IgD-negative memory B cell (primary cell): Measurements from ENCODE around the gene IMPACT. TPM values are rescaled to one million over a fixed set of nuclear protein-coding genes. Genes with fewer than 3 reads are reported as not detected.

Experiments used
- H3K27ac Mint-ChIP-seq, 3 donors: one replicate each; pipeline ENCODE4 v1.8.0; 2020 to 2022; ENCODE audit warnings: mild to moderate bottlenecking in 3 of 3, mixed read lengths in 3 of 3, moderate library complexity in 1 of 3
- H3K27me3 Mint-ChIP-seq: one replicate; pipeline ENCODE4 v1.8.0; 2021; ENCODE audit warnings: mixed read lengths
- H3K36me3 Mint-ChIP-seq: one replicate; pipeline ENCODE4 v1.8.0; 2020; ENCODE audit warnings: mild to moderate bottlenecking, mixed read lengths
- H3K4me1 Mint-ChIP-seq, 3 donors: one replicate each; pipeline ENCODE4 v1.8.0; 2020 to 2022; ENCODE audit warnings: mixed read lengths in 3 of 3, mild to moderate bottlenecking in 1 of 3
- H3K4me3 Mint-ChIP-seq, 4 donors: one replicate each; pipeline ENCODE4 v1.8.0; 2020 to 2022; ENCODE audit warnings: mild to moderate bottlenecking in 4 of 4, mixed read lengths in 4 of 4, moderate library complexity in 3 of 4
- H3K9me3 Mint-ChIP-seq, 3 donors: one replicate each; pipeline ENCODE4 v1.8.0; 2020 to 2021; ENCODE audit warnings: mixed read lengths in 3 of 3, mild to moderate bottlenecking in 1 of 3
- polyA plus RNA-seq: library from polyadenylated mRNA; unstranded; fragments of 300-500 nt; fragmentation: Illumina TruSeq; gene quantifications from one replicate; pipeline ENCODE4 v1.2.3, GENCODE V29; 2021

Gene IMPACT
- polyA plus RNA-seq: 9.2 TPM

DNA sequence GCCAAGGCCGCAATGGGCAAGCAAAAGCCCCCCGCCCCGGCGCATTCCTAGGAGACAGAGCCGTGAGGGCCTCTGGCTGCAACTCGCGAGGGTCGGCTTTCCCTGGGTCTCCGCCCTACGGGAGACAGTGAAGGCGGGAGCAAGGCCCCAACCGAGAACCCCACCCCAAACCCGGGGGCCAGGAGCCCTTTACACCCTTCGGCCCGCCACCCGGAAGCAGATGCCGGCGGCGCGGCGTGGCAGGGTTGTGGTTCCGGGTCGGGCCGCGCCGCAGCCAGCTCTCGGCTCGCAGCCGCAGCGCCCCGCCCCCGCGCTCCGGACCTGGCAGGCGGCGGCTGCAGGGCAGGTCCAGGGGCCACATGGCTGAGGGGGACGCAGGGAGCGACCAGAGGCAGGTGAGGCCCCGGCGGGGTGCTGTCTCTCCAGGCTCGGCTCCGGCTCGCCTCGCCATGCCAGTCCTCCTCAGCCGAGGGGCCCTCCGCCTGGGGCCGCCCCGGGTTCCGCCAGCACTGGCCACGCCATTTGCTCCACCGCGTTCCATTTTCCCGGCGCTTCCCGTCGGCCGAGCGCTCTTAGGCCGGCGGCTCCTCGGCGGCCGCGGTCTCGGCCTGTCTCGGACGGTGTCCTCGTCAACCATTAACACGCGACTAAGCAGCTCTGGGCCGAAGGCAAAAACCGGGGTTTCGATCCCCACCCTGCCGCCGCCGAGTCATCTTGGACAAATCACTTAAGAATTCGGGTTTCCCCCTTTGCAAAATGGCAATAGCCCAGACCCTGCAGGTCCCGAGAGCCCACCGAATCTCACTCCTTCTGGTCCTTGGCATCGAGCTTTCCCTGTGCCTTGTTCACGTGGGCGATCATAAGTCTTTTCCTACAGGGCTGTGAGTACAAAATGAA is at the start of gene IMPACT:
TSS of gene IMPACT (plus strand) at position 273 of the 897 bp plus-strand sequence. CDS start at position 360, 87 bp downstream.
- Mint-ChIP-seq H3K4me1 (peaks cover 10 to 14% (median 12%) of the 10 kb centered on the region in 3 donors), H3K9me3 (peaks cover 6 to 12% (median 7%) of the 10 kb centered on the region in 3 donors), H3K27me3 (peaks cover 21% of the 10 kb centered on the region), H3K36me3 (peaks cover 7% of the 10 kb centered on the region), H3K27ac (peak within 1 kb of the TSS; percentile 29 to 89 (median 88)), H3K4me3 (peak within 1 kb of the TSS; percentile 92 to 94 (median 94))

DNA sequence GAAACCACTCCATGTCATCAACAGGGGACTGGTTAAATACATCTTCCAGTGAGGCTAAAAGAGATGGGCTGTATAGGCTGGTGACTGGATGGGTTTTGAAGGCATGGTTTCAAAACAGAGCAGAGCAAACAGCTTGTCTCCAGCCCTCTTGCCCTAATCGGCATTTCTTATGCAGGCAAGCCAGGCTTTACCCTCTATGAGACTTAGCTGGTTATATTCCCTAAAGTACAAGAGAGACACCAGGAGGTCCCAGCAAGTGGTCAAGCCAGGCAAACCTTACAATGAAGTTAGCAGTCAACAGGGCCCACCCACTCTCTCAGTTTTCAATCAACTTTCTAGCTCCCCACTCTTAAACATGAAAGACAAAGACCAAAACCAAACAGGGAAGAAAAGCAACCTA is 47.9 kb upstream of the IMPACT start:
- H3K36me3 Mint-ChIP-seq: no peaks in the 10 kb centered on the region
- H3K27me3 Mint-ChIP-seq: no peaks in the 10 kb centered on the region
- H3K9me3 Mint-ChIP-seq: no peaks in the 10 kb centered on the region
- H3K27ac Mint-ChIP-seq: no peak overlapping the region
- no peak overlapping the region for H3K4me3 Mint-ChIP-seq
- H3K4me1 Mint-ChIP-seq: no peaks in the 10 kb centered on the region

DNA sequence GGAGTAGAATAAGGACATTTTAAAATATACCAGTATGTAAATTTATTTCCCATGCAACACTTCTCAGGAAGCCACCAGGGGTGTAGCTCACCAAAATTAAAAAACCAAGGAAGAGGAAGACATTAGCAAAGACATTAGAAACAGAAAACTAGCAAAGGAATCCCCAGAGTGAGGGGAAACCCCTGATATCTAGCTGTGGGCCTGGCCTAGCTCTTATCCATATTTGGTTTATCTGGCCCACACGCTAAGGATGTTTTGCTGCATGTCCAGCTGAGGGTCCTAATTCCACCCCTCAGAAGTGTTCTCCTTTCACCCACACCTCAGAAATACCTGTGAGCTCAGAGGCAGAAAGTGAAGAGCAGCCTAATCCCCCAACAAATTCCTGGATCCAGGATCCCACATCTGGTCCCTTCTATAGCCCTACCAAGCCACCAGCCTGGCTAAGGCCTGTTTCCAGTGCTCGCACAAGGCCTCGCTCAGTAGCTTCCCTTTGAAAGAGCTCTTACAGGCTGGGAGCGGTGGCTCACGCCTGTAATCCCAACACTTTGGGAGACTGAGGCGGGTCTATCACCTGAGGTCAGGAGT is 46.2 kb upstream of the IMPACT start:
- no peaks in the 10 kb centered on the region for H3K9me3 Mint-ChIP-seq
- H3K27ac Mint-ChIP-seq: no peak overlapping the region
- no peaks in the 10 kb centered on the region for H3K36me3 Mint-ChIP-seq
- no peak overlapping the region for H3K4me3 Mint-ChIP-seq
- peaks cover 0 to 1% (median 0%) of the 10 kb centered on the region in 3 donors for H3K4me1 Mint-ChIP-seq
- no peaks in the 10 kb centered on the region for H3K27me3 Mint-ChIP-seq

- H3K27ac Mint-ChIP-seq: no peak overlapping the region
- peaks cover 0 to 1% (median 0%) of the 10 kb centered on the region in 3 donors for H3K4me1 Mint-ChIP-seq
- H3K27me3 Mint-ChIP-seq: peaks cover 1% of the 10 kb centered on the region
- H3K36me3 Mint-ChIP-seq: no peaks in the 10 kb centered on the region
- H3K4me3 Mint-ChIP-seq: no peak overlapping the region
- no peaks in the 10 kb centered on the region for H3K9me3 Mint-ChIP-seq
Observed at GRCh38 chr18:24381126-24381525, 45.3 kb upstream of the IMPACT start.

- Mint-ChIP-seq H3K4me1 (peaks cover 0 to 1% (median 0%) of the 10 kb centered on the region in 3 donors), H3K4me3 (no peak overlapping the region), H3K27ac (no peak overlapping the region), H3K27me3 (peaks cover 16% of the 10 kb centered on the region), H3K36me3 (no peaks in the 10 kb centered on the region), H3K9me3 (peaks cover 0 to 2% (median 0%) of the 10 kb centered on the region in 3 donors)
Observed at GRCh38 chr18:24386681-24387080, 39.8 kb upstream of the IMPACT start.

GRCh38 chr18:24388957-24389356 is 37.5 kb upstream of the IMPACT start:
- Mint-ChIP-seq H3K27ac (no peak overlapping the region), H3K9me3 (peaks cover 0 to 2% (median 0%) of the 10 kb centered on the region in 3 donors), H3K36me3 (no peaks in the 10 kb centered on the region), H3K4me3 (no peak overlapping the region), H3K27me3 (peaks cover 16% of the 10 kb centered on the region), H3K4me1 (no peaks in the 10 kb centered on the region)

GRCh38 chr18:24395049-24395795 is 31.2 kb upstream of the IMPACT start:
- H3K36me3 Mint-ChIP-seq: no peaks in the 10 kb centered on the region
- H3K4me3 Mint-ChIP-seq: peak overlapping the region in 2 of 4 donors; percentile 10 to 31
- H3K27me3 Mint-ChIP-seq: peaks cover 28% of the 10 kb centered on the region
- peak overlapping the region in 2 of 3 donors; percentile 31 to 35 for H3K27ac Mint-ChIP-seq
- peaks cover 0 to 19% (median 9%) of the 10 kb centered on the region in 3 donors for H3K4me1 Mint-ChIP-seq
- H3K9me3 Mint-ChIP-seq: peaks cover 0 to 4% (median 0%) of the 10 kb centered on the region in 3 donors

DNA sequence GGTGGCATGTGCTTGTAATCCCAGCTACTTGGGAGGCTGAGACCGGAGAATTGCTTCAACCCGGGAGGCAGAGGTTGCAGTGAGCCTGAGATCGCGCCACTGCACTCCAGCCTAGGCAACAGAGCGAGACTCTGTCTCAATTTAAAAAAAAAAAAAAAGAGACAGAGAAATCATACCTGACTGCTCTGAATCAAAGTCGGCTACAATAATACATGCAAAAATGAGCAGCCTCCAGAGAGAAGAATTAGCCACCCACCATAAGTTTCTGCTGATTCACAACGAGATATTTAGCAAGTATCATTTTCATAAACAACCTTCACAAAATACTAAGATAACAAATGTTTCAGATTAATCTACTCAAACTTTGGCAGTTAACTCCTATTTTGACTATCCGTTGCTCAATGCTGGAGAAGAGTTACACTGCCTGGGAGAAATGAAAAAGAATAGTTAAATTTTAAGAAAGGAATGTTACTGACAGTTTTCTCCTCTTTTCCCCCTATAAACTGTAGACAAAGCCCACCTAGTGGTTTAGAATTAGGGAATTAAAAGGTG is 30.3 kb upstream of the IMPACT start:
- no peaks in the 10 kb centered on the region for H3K36me3 Mint-ChIP-seq
- peaks cover 0 to 19% (median 9%) of the 10 kb centered on the region in 3 donors for H3K4me1 Mint-ChIP-seq
- H3K4me3 Mint-ChIP-seq: no peak overlapping the region
- H3K27ac Mint-ChIP-seq: no peak overlapping the region
- peaks cover 29% of the 10 kb centered on the region for H3K27me3 Mint-ChIP-seq
- peaks cover 0 to 4% (median 0%) of the 10 kb centered on the region in 3 donors for H3K9me3 Mint-ChIP-seq

GRCh38 chr18:24397131-24397693 is 29.3 kb upstream of the IMPACT start:
- peaks cover 0 to 4% (median 0%) of the 10 kb centered on the region in 3 donors for H3K9me3 Mint-ChIP-seq
- no peaks in the 10 kb centered on the region for H3K36me3 Mint-ChIP-seq
- peaks cover 0 to 19% (median 9%) of the 10 kb centered on the region in 3 donors for H3K4me1 Mint-ChIP-seq
- peak overlapping the region; percentile 3 to 91 (median 82) for H3K4me3 Mint-ChIP-seq
- no peak overlapping the region for H3K27ac Mint-ChIP-seq
- peaks cover 28% of the 10 kb centered on the region for H3K27me3 Mint-ChIP-seq

GRCh38 chr18:24397694-24398368 is 28.6 kb upstream of the IMPACT start, which contains the start of gene OSBPL1A:
Gene OSBPL1A, minus strand, starts transcription at chr18:24397824. Its CDS starts 20,291 bp downstream, at chr18:24377533.
- Mint-ChIP-seq H3K4me3 (peak within 1 kb of the TSS; percentile 82 to 91 (median 87)), H3K27me3 (peaks cover 30% of the 10 kb centered on the region), H3K27ac (peak within 1 kb of the TSS in 1 of 3 donors; percentile 14), H3K9me3 (peaks cover 0 to 4% (median 0%) of the 10 kb centered on the region in 3 donors), H3K4me1 (peaks cover 0 to 19% (median 9%) of the 10 kb centered on the region in 3 donors), H3K36me3 (no peaks in the 10 kb centered on the region)

DNA sequence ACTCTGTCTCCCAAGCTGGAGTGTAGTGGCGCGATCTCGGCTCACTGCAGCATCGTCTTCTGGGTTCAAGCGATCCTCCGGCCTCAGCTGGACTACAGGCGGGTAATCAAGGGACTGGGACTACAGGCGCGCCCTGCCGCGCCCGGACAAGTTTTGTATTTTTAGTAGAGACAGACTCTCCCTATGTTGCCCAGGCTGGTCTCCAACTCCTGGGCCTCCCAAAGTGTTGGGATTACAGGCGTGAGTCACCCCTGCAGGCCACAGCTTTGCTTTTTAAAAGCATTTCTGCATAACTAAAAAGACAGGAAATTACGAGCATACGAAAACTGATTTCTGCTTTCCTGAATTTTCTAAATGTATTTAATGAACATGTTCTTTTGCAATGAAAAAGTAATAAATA is 27.9 kb upstream of the IMPACT start:
- Mint-ChIP-seq H3K9me3 (peaks cover 0 to 4% (median 0%) of the 10 kb centered on the region in 3 donors), H3K36me3 (no peaks in the 10 kb centered on the region), H3K27ac (peak overlapping the region in 1 of 3 donors; percentile 14), H3K27me3 (peaks cover 34% of the 10 kb centered on the region), H3K4me3 (peak overlapping the region in 3 of 4 donors; percentile 34 to 90 (median 82)), H3K4me1 (peaks cover 0 to 19% (median 9%) of the 10 kb centered on the region in 3 donors)

DNA sequence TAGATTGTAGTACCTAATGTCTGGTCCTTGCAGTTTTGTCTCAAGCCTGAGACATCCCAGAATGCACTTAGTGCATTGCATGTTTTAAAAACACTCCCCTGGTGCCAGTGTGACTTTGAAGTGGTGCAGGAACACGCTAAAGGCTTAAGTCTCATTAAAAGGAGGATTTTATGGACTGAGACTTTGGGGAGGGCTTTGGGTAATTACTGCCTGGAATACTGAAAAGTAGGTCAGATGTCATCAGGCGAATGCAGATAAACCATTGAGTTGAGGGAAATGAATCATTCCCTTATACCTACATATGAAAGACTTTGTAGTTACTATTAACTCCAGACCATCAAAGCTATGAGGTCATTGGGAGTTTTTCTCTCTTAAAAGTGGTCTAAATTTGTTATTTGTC is 25.9 kb upstream of the IMPACT start:
- peak overlapping the region in 1 of 3 donors; percentile 18 for H3K27ac Mint-ChIP-seq
- H3K9me3 Mint-ChIP-seq: peaks cover 0 to 7% (median 5%) of the 10 kb centered on the region in 3 donors
- H3K4me1 Mint-ChIP-seq: peaks cover 0 to 15% (median 9%) of the 10 kb centered on the region in 3 donors
- peaks cover 43% of the 10 kb centered on the region for H3K27me3 Mint-ChIP-seq
- no peaks in the 10 kb centered on the region for H3K36me3 Mint-ChIP-seq
- peak overlapping the region in 1 of 4 donors; percentile 40 for H3K4me3 Mint-ChIP-seq

DNA sequence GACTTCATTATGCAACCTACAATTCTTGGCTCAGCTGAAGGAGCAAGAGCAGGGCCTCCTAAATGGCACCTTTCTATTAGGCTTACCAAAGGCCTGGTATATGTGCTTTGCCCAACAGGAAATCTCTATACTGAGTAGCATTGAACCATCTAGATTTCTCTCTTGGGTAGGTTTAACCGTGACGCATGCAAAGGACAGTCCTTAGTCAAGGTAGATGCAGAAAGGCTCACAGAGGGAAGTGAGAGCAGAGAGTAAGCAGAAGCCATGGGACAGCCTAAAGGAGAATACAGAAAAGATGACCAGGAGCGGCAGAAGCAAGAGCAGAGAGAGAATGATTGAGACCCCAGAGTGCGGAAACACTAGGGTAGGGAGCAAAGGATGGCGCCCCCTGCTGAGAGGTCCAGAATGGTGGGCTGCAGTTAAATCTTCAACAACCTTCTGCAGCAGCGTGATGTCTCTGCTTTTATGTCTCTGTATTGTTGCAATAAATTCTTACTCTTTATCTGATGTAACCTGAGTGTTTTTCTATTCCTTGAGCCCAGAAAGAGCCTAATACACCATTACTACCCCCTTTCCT is 24.2 kb upstream of the IMPACT start:
- H3K4me3 Mint-ChIP-seq: no peak overlapping the region
- no peaks in the 10 kb centered on the region for H3K36me3 Mint-ChIP-seq
- peaks cover 4 to 11% (median 6%) of the 10 kb centered on the region in 3 donors for H3K9me3 Mint-ChIP-seq
- H3K4me1 Mint-ChIP-seq: peaks cover 0 to 10% (median 5%) of the 10 kb centered on the region in 3 donors
- peaks cover 52% of the 10 kb centered on the region for H3K27me3 Mint-ChIP-seq
- no peak overlapping the region for H3K27ac Mint-ChIP-seq
